Measurements from ENCODE around the gene NTPCR. TPM values are rescaled to one million over a fixed set of nuclear protein-coding genes. Genes with fewer than 3 reads are reported as not detected.

Gene NTPCR
- total RNA-seq, 2 donors from 2014 or later, result 28.3 to 29.1 TPM

- H3K27ac ChIP-seq, result no peak overlapping the region
- H3K27me3 ChIP-seq (replicated peaks; ENCODE audit: insufficient read depth), result no peaks in the 10 kb centered on the region
- no peaks in the 10 kb centered on the region for H3K9me3 ChIP-seq
- WGBS, result 63% methylated on average over 4 of the region's 4 CpGs
- no peaks in the 10 kb centered on the region for H3K4me1 ChIP-seq (replicated peaks)
- DNase-seq (ENCODE audit: low spot score), result no peak
- no peak overlapping the region for H3K4me3 ChIP-seq
- H3K36me3 ChIP-seq, result peaks cover 0 to 6% of the 10 kb centered on the region in 2 donors
- intact Hi-C loops (cut with DNase I), result no loop called here
- TF ChIP-seq CTCF (IDR thresholded peaks at IDR 0.05) (no peak), POLR2A (IDR thresholded peaks at IDR 0.05) (no peak), POLR2AphosphoS5 (IDR thresholded peaks at IDR 0.05) (no peak)
Observed at GRCh38 chr1:232978815-232979214, 28.4 kb downstream of the NTPCR start.

GRCh38 chr1:232979558-232979957, 29.1 kb downstream of the NTPCR start:
- H3K4me3 ChIP-seq, result no peak overlapping the region
- 100% methylated on average over 6 of the region's 6 CpGs for WGBS
- no peak overlapping the region for H3K27ac ChIP-seq
- H3K4me1 ChIP-seq (replicated peaks), result no peaks in the 10 kb centered on the region
- intact Hi-C loops (cut with DNase I), result no loop called here
- H3K36me3 ChIP-seq, result peaks cover 0 to 6% of the 10 kb centered on the region in 2 donors
- no peaks in the 10 kb centered on the region for H3K27me3 ChIP-seq (replicated peaks; ENCODE audit: insufficient read depth)
- H3K9me3 ChIP-seq, result no peaks in the 10 kb centered on the region
- DNase-seq (ENCODE audit: low spot score), result no peak
- TF ChIP-seq POLR2AphosphoS5 (IDR thresholded peaks at IDR 0.05) (no peak), POLR2A (IDR thresholded peaks at IDR 0.05) (no peak), CTCF (IDR thresholded peaks at IDR 0.05) (no peak)

GRCh38 chr1:232980355-232980978, 30.1 kb downstream of the NTPCR start:
- Histone ChIP-seq H3K4me1 (replicated peaks) (no peaks in the 10 kb centered on the region), H3K36me3 (peaks cover 0 to 6% of the 10 kb centered on the region in 2 donors), H3K27ac (no peak overlapping the region), H3K9me3 (no peaks in the 10 kb centered on the region), H3K4me3 (no peak overlapping the region), H3K27me3 (replicated peaks; ENCODE audit: insufficient read depth) (no peaks in the 10 kb centered on the region)
- DNase-seq (ENCODE audit: low spot score), result peak; percentile 59
- TF ChIP-seq CTCF (IDR thresholded peaks at IDR 0.05) (peak in 3 of 4 experiments; percentile 28 to 38 (median 33)), POLR2AphosphoS5 (IDR thresholded peaks at IDR 0.05) (peak; percentile 50), POLR2A (IDR thresholded peaks at IDR 0.05) (no peak)
- WGBS, result 48% methylated on average over 13 of the region's 13 CpGs
- intact Hi-C loops (cut with DNase I), result no loop called here

- Histone ChIP-seq H3K27ac (no peak overlapping the region), H3K4me3 (no peak overlapping the region), H3K36me3 (peaks cover 0 to 6% of the 10 kb centered on the region in 2 donors), H3K9me3 (no peaks in the 10 kb centered on the region), H3K27me3 (replicated peaks; ENCODE audit: insufficient read depth) (no peaks in the 10 kb centered on the region), H3K4me1 (replicated peaks) (no peaks in the 10 kb centered on the region)
- intact Hi-C loops (cut with DNase I), result no loop called here
- no peak for DNase-seq (ENCODE audit: low spot score)
- TF ChIP-seq POLR2AphosphoS5 (IDR thresholded peaks at IDR 0.05) (no peak), CTCF (IDR thresholded peaks at IDR 0.05) (no peak), POLR2A (IDR thresholded peaks at IDR 0.05) (no peak)
- 62% methylated on average over 9 of the region's 9 CpGs for WGBS
Observed at GRCh38 chr1:232980986-232981560, 30.7 kb downstream of the NTPCR start.

Measured in prostate gland (tissue), 2 donors.